ENCODE measurements around the gene FBRSL1. TPM values are rescaled to one million over a fixed set of nuclear protein-coding genes. Genes with fewer than 3 reads are reported as not detected.
"Not testable (repeated sequence)": the region's sequence is repeated elsewhere in the genome, so short reads cannot be mapped to it uniquely, and the experiment has no call there.

The FBRSL1 gene
- total and polyA plus RNA-seq, 8 donors, result 31.1 to 62.5 (median 44.2) TPM

DNA sequence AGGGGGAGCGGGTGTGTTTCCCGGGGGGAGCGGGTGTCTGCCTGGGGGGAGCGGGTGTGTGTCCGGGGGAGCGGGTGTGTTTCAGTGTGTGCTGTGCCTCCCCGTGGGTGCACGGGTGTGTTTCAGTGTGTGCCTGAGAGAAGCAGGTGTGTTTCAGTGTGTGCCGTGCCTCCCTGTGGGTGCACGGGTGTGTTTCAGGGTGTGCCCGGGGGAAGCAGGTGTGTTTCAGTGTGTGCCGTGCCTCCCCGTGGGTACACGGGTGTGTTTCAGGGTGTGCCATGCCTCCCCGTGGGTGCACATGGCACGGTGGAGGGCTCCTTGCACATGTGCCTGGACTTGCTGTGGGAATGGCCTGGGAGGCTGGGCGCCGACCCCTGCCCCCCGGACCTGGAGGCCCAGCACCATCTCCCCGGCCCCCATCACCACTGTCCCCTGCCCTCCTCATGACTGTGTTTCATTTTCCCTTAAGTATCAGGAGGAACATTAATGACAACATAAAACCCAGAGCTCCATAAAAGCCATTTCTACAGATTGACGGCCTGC, 38.7 kb downstream of the FBRSL1 start:
- Histone ChIP-seq H3K4me1 (no peaks in the 10 kb centered on the region), H3K27me3 (no peaks in the 10 kb centered on the region), H3K4me3 (no peak overlapping the region), H3K36me3 (no peaks in the 10 kb centered on the region), H3K27ac (no peak overlapping the region), H3K9me3 (no peaks in the 10 kb centered on the region)
- no peak for DNase-seq
- ATAC-seq, result no peak
- 96 to 100% methylated on average over 21 of the region's 21 CpGs for WGBS, 2 donors
- intact Hi-C loops (cut with DNase I), result no loop called here
- FAIRE-seq, result no peak
- TF ChIP-seq, protein P1, sequence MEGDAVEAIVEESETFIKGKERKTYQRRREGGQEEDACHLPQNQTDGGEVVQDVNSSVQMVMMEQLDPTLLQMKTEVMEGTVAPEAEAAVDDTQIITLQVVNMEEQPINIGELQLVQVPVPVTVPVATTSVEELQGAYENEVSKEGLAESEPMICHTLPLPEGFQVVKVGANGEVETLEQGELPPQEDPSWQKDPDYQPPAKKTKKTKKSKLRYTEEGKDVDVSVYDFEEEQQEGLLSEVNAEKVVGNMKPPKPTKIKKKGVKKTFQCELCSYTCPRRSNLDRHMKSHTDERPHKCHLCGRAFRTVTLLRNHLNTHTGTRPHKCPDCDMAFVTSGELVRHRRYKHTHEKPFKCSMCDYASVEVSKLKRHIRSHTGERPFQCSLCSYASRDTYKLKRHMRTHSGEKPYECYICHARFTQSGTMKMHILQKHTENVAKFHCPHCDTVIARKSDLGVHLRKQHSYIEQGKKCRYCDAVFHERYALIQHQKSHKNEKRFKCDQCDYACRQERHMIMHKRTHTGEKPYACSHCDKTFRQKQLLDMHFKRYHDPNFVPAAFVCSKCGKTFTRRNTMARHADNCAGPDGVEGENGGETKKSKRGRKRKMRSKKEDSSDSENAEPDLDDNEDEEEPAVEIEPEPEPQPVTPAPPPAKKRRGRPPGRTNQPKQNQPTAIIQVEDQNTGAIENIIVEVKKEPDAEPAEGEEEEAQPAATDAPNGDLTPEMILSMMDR (IDR thresholded peaks at IDR 0.05), result no peak

- WGBS, 2 donors, result 92 to 96% methylated on average over 11 of the region's 11 CpGs
- no peak for ATAC-seq
- no peak for DNase-seq
- intact Hi-C loops (cut with DNase I), result no loop called here
- H3K27ac ChIP-seq, result no peak overlapping the region
- H3K27me3 ChIP-seq, result no peaks in the 10 kb centered on the region
- TF ChIP-seq, protein P1 (IDR thresholded peaks at IDR 0.05), result no peak
- H3K4me3 ChIP-seq, result no peak overlapping the region
- no peaks in the 10 kb centered on the region for H3K9me3 ChIP-seq
- H3K36me3 ChIP-seq, result no peaks in the 10 kb centered on the region
- FAIRE-seq, result no peak
- H3K4me1 ChIP-seq, result no peaks in the 10 kb centered on the region
Observed at GRCh38 chr12:132529156-132529839, 39.3 kb downstream of the FBRSL1 start.

- H3K27me3 ChIP-seq, result no peaks in the 10 kb centered on the region
- intact Hi-C loops (cut with DNase I), result loop anchor here in 1 of 3 donors (10.0 kb wide), 1 partner anchor 125 kb away; no protein-coding TSS in a partner anchor
- H3K27ac ChIP-seq, result no peak overlapping the region
- H3K36me3 ChIP-seq, result no peaks in the 10 kb centered on the region
- no peak for DNase-seq
- no peak for FAIRE-seq
- no peak for ATAC-seq
- no peaks in the 10 kb centered on the region for H3K9me3 ChIP-seq
- TF ChIP-seq, protein P1 (IDR thresholded peaks at IDR 0.05), result no peak
- WGBS, 2 donors, result 97 to 99% methylated on average over 10 of the region's 10 CpGs
- H3K4me1 ChIP-seq, result no peaks in the 10 kb centered on the region
- no peak overlapping the region for H3K4me3 ChIP-seq
Observed at GRCh38 chr12:132529906-132530305, 40.0 kb downstream of the FBRSL1 start.

GRCh38 chr12:132530447-132530846, 40.5 kb downstream of the FBRSL1 start:
- H3K27me3 ChIP-seq, result no peaks in the 10 kb centered on the region
- H3K9me3 ChIP-seq, result no peaks in the 10 kb centered on the region
- 87 to 94% methylated on average over 4 to 6 of the region's 6 CpGs for WGBS, 2 donors
- ATAC-seq (no peak), FAIRE-seq (no peak), DNase-seq (no peak)
- no peaks in the 10 kb centered on the region for H3K36me3 ChIP-seq
- H3K27ac ChIP-seq, result no peak overlapping the region
- no peak overlapping the region for H3K4me3 ChIP-seq
- H3K4me1 ChIP-seq, result no peaks in the 10 kb centered on the region
- intact Hi-C loops (cut with DNase I), result loop anchor here in 1 of 3 donors (10.0 kb wide), 1 partner anchor 126 kb away; no protein-coding TSS in a partner anchor
- TF ChIP-seq, protein P1 (IDR thresholded peaks at IDR 0.05), result no peak

- H3K27me3 ChIP-seq, result no peaks in the 10 kb centered on the region
- H3K9me3 ChIP-seq, result no peaks in the 10 kb centered on the region
- intact Hi-C loops (cut with DNase I), result loop anchor here in 1 of 3 donors (10.0 kb wide), 1 partner anchor 126 kb away; no protein-coding TSS in a partner anchor
- no peaks in the 10 kb centered on the region for H3K36me3 ChIP-seq
- no peak overlapping the region for H3K27ac ChIP-seq
- TF ChIP-seq, protein P1 (IDR thresholded peaks at IDR 0.05), result no peak
- ATAC-seq, result no peak
- no peaks in the 10 kb centered on the region for H3K4me1 ChIP-seq
- FAIRE-seq, result no peak
- DNase-seq, result no peak
- 90 to 94% methylated on average over 7 of the region's 7 CpGs for WGBS, 2 donors
- no peak overlapping the region for H3K4me3 ChIP-seq
Observed at GRCh38 chr12:132530851-132531250, 40.9 kb downstream of the FBRSL1 start.

DNA sequence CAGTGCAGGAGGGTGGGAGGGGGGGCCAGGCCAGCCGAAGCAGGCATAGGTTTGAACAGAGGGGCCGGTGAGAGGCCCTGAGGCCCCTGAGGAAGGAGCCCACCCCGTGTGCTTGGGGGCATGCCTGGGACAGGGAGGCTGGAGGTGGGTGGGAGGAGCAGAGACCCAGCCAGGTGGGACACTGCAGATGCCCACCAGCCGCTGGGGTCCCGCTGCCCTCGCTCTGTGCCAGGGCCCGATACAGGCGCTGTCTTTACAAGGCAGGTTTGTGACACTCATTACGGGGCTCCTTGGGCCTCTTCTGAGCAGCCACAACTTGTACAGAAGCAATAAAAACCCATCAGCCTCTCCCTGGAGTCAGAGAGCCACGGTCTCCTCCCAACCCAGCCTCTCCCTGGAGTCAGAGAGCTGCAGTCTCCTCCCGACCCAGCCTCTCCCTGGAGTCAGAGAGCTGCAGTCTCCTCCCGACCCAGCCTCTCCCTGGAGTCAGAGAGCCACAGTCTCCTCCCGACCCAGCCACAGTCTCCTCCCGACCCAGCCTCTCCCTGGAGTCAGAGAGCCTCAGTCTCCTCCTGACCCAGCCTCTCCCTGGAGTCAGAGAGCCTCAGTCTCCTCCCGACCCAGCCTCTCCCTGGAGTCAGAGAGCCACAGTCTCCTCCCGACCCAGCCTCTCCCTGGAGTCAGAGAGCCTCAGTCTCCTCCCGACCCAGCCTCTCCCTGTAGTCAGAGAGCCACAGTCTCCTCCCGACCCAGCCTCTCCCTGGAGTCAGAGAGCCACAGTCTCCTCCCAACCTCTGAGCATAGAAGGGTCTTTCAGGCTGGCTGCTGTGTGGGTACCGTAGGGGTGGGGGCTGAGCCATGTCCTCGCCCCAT, 43.0 kb downstream of the FBRSL1 start:
- 94 to 97% methylated on average over 18 to 20 of the region's 20 CpGs for WGBS, 2 donors
- not testable (repeated sequence) for FAIRE-seq, H3K4me3 ChIP-seq, H3K27ac ChIP-seq, DNase-seq, H3K9me3 ChIP-seq, H3K4me1 ChIP-seq, H3K36me3 ChIP-seq, ATAC-seq, H3K27me3 ChIP-seq
- intact Hi-C loops (cut with DNase I), result loop anchor here in 1 of 3 donors (10.0 kb wide), 1 partner anchor 128 kb away; no protein-coding TSS in a partner anchor

Data from pancreas (tissue), 10 donors.